ENCODE data around the gene WDR75. TPM values are rescaled to one million over a fixed set of nuclear protein-coding genes. Genes with fewer than 3 reads are reported as not detected.

WDR75 gene
- total and polyA plus RNA-seq, 12 donors, result 23.7 to 73.9 (median 39.7) TPM

- Histone ChIP-seq H3K27ac (no peak overlapping the region), H3K9me3 (replicated peaks in 1 of 3) (no peaks in the 10 kb centered on the region), H3K27me3 (no peaks in the 10 kb centered on the region), H3K4me1 (replicated peaks in 1 of 2) (no peaks in the 10 kb centered on the region), H3K36me3 (replicated peaks in 1 of 2) (no peaks in the 10 kb centered on the region), H3K4me3 (no peak overlapping the region)
- 67 to 89% (median 79%) methylated on average over 5 of the region's 5 CpGs for WGBS, 4 donors
- no peak for TF ChIP-seq POLR2A (IDR thresholded peaks at IDR 0.05)
- TF ChIP-seq CTCF (IDR thresholded peaks at IDR 0.05), result no peak
- DNase-seq, result no peak
- intact Hi-C loops (cut with DNase I), result loop anchor here in 1 of 2 donors (10.0 kb wide), 2 partner anchors 48 to 308 kb away; no protein-coding TSS in a partner anchor
These were observed 38.3 kb upstream of the WDR75 start for GRCh38 chr2:189402932-189403331.

- no peaks in the 10 kb centered on the region for H3K36me3 ChIP-seq (replicated peaks in 1 of 2)
- H3K4me1 ChIP-seq (replicated peaks in 1 of 2), result peaks cover 0 to 4% of the 10 kb centered on the region in 2 donors
- WGBS, 4 donors, result 87 to 96% (median 91%) methylated on average over 1 of the region's 1 CpG
- H3K9me3 ChIP-seq (replicated peaks in 1 of 3), result no peaks in the 10 kb centered on the region
- H3K4me3 ChIP-seq, result no peak overlapping the region
- intact Hi-C loops (cut with DNase I), result loop anchor here in 1 of 2 donors (10.0 kb wide), 2 partner anchors 52 to 312 kb away; no protein-coding TSS in a partner anchor
- TF ChIP-seq POLR2A (IDR thresholded peaks at IDR 0.05) (no peak), CTCF (IDR thresholded peaks at IDR 0.05) (no peak)
- no peak overlapping the region for H3K27ac ChIP-seq
- no peak for DNase-seq
- no peaks in the 10 kb centered on the region for H3K27me3 ChIP-seq
These were observed 34.6 kb upstream of the WDR75 start for GRCh38 chr2:189406586-189407233.

- no peaks in the 10 kb centered on the region for H3K27me3 ChIP-seq
- intact Hi-C loops (cut with DNase I), result loop anchor here in 1 of 2 donors (10.0 kb wide), 2 partner anchors 53 to 313 kb away; no protein-coding TSS in a partner anchor
- WGBS, 4 donors, result 34 to 42% (median 38%) methylated on average over 4 of the region's 4 CpGs
- H3K4me1 ChIP-seq (replicated peaks in 1 of 2), result peaks cover 0 to 8% of the 10 kb centered on the region in 2 donors
- no peak for TF ChIP-seq CTCF (IDR thresholded peaks at IDR 0.05)
- peak overlapping the region in 1 of 5 donors; percentile 15 for H3K27ac ChIP-seq
- peak overlapping the region in 1 of 4 donors; percentile 6 for H3K4me3 ChIP-seq
- DNase-seq, result no peak
- H3K36me3 ChIP-seq (replicated peaks in 1 of 2), result no peaks in the 10 kb centered on the region
- H3K9me3 ChIP-seq (replicated peaks in 1 of 3), result no peaks in the 10 kb centered on the region
These were observed 33.7 kb upstream of the WDR75 start for GRCh38 chr2:189407281-189408209.

GRCh38 chr2:189408294-189408693 is 33.0 kb upstream of the WDR75 start:
- intact Hi-C loops (cut with DNase I), result loop anchor here in 1 of 2 donors (10.0 kb wide), 2 partner anchors 53 to 313 kb away; no protein-coding TSS in a partner anchor
- Histone ChIP-seq H3K27ac (no peak overlapping the region), H3K36me3 (replicated peaks in 1 of 2) (no peaks in the 10 kb centered on the region), H3K4me1 (replicated peaks in 1 of 2) (peaks cover 0 to 8% of the 10 kb centered on the region in 2 donors), H3K4me3 (peak overlapping the region in 1 of 4 donors; percentile 6), H3K27me3 (no peaks in the 10 kb centered on the region), H3K9me3 (replicated peaks in 1 of 3) (no peaks in the 10 kb centered on the region)
- TF ChIP-seq CTCF (IDR thresholded peaks at IDR 0.05) (no peak), POLR2A (IDR thresholded peaks at IDR 0.05) (no peak)
- 93 to 100% (median 95%) methylated on average over 1 of the region's 1 CpG for WGBS, 4 donors
- no peak for DNase-seq

All from adrenal gland (tissue), 12 donors.